ENCODE measurements around the gene TUBA4A. TPM values are rescaled to one million over a fixed set of nuclear protein-coding genes. Genes with fewer than 3 reads are reported as not detected.

TUBA4A gene
- total and polyA plus RNA-seq, 2 of the 4 experiments (the other 2 are of a cell fraction): 21.9 to 35.6 TPM

DNA sequence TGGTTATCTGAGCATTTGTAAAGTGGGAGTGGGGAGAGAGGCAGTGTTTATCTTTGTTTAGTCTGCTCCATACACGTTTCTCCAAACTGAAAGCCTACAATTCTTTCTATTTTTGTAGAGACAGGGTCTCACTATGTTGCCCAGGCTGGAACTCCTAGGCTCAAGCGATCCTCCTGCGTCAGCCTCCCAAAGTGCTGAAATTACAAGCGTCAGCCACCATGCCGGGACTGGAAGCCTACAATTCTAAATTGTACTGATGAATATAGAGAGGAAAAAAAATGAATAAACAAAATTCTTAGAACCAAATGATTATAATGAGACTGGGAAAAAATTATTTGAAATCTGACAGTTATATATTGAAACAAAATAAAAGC, 48.6 kb downstream of the TUBA4A start (continued):
- TF ChIP-seq RAD21 (IDR thresholded peaks at IDR 0.05; ENCODE audit: low read length): no peak
- no peak for TF ChIP-seq RCOR1 (IDR thresholded peaks at IDR 0.05; ENCODE audit: insufficient replicate concordance, low read length)
- no peak for TF ChIP-seq NFE2L2 (IDR thresholded peaks at IDR 0.05; ENCODE audit: low read depth, low read length)
- TF ChIP-seq FOS (IDR thresholded peaks at IDR 0.05; ENCODE audit: low read depth, low read length): no peak
- no peak for TF ChIP-seq MXI1 (IDR thresholded peaks at IDR 0.05; ENCODE audit: borderline replicate concordance, low read depth, low read length)
- TF ChIP-seq RFX5 (IDR thresholded peaks at IDR 0.05; ENCODE audit: low read depth, low read length): no peak

DNA sequence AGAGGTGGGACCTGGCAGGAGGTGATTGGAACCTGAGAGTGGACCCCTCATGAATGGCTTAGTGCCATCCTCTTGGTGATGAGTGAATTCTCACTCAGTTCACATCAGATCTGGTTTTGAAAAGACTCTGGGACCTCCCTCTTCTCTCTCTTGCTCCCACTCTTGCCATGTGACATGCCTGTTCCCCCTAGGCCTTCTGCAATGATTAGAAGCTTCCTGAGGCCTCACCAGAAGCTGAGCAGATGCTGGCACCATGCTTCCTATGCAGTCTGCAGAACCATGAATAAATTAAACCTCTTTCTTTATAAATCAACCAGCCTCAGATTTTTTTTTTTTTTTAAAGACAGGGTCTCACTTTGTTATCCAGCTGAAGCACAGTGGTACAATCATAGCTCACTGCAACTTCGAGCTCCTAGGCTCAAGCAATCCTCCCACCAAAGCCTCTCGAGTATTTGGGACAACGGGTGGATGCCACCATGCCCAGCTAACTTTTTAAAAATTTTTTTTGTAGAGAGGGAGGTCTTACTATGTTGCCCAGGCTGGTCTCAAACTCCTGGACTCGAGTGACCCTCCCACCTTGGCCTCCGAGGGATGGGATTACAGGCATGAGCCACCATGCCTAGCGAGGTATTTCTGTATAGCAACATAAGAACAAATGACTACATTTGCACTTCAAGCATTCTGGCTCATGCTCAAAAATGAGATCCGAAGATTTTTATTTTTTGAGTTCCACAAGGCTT, 49.1 kb downstream of the TUBA4A start:
- Histone ChIP-seq H3K4me3 (ENCODE audit: insufficient read depth, low read depth, low read length) (no peak overlapping the region), H2BK5ac (ENCODE audit: low read depth, low read length, poor library complexity, severe bottlenecking) (no peak overlapping the region), H4K5ac (ENCODE audit: low read depth, low read length) (no peak overlapping the region), H3K9me3 (ENCODE audit: control insufficient read depth, insufficient read depth, low read length) (no peaks in the 10 kb centered on the region), H3K4me2 (ENCODE audit: low read depth, low read length) (no peak overlapping the region), H2BK15ac (ENCODE audit: low read depth, low read length) (no peak overlapping the region), H3K27me3 (ENCODE audit: control insufficient read depth, insufficient read depth, low read length) (peaks cover 2% of the 10 kb centered on the region), H3K23ac (ENCODE audit: low read depth, low read length) (no peak overlapping the region), H3K56ac (ENCODE audit: extremely low read depth, insufficient read depth, low read length) (no peak overlapping the region), H2AK9ac (replicated peaks; ENCODE audit: low read depth, low read length, poor library complexity) (no peak overlapping the region), H3K36me3 (ENCODE audit: control insufficient read depth, insufficient read depth, low read length) (peaks cover 10% of the 10 kb centered on the region), H2BK20ac (ENCODE audit: low read depth, low read length) (no peak overlapping the region), H3K27ac (ENCODE audit: insufficient read depth, low read length) (no peak overlapping the region), H3K14ac (replicated peaks; ENCODE audit: low read depth, low read length) (no peak overlapping the region), H3K9me1 (ENCODE audit: insufficient read depth, low read length) (peaks cover 8% of the 10 kb centered on the region; the same call in 1 of the 2 replicates), H4K8ac (ENCODE audit: low read depth in 2 of 2, low read length in 2 of 2) (no peak overlapping the region), H3K79me1 (ENCODE audit: low read depth in 1 of 2, low read length in 2 of 2) (peaks cover 5 to 19% of the 10 kb centered on the region in 2 experiments; a peak in 3 of 4 replicates), H3K4me1 (ENCODE audit: control insufficient read depth, insufficient read depth, low read length) (peaks cover 16% of the 10 kb centered on the region), H2AK5ac (ENCODE audit: low read depth, low read length) (no peak overlapping the region), H3K9ac (ENCODE audit: low read depth, low read length) (no peak overlapping the region), H2BK120ac (ENCODE audit: low read depth, low read length) (no peak overlapping the region), H4K91ac (ENCODE audit: insufficient read depth, low read depth, low read length) (no peak overlapping the region), H3K4ac (ENCODE audit: low read depth, low read length) (no peak overlapping the region), H2AFZ (replicated peaks; ENCODE audit: low read length, poor library complexity) (no peak overlapping the region), H4K20me1 (ENCODE audit: insufficient read depth, low read length) (peaks cover 9% of the 10 kb centered on the region; the same call in 1 of the 2 replicates), H3K18ac (ENCODE audit: low read depth, low read length) (no peak overlapping the region)
- intact Hi-C loops (cut with micrococcal nuclease) (no loop called here), dilution Hi-C loops (cut with HindIII; ENCODE audit: low sequenced_read_pairs, unreplicated experiment) (no loop called here), in situ Hi-C loops (cut with MboI; ENCODE audit: low sequenced_read_pairs) (loop anchor here (5.0 kb wide), 1 partner anchor 32 kb away; the partner anchor contains the start of gene SLC23A3)
- ChIA-PET CTCF (no interaction called here), POLR2A (ENCODE audit: unreplicated experiment) (no interaction called here)
- no CpG with 5 or more reads among the region's 7 CpGs for WGBS, 2 experiments (ENCODE audit: extremely low coverage in 2 of 2, insufficient read length in 1 of 2)
- ATAC-seq (ENCODE audit: low read depth) (no peak), DNase-seq (no peak)
- BruUV-seq (replicated peaks): no TSS peak
- no peak for TF ChIP-seq MAFK (IDR thresholded peaks at IDR 0.05; ENCODE audit: low read depth, low read length)
- TF ChIP-seq, protein P1, sequence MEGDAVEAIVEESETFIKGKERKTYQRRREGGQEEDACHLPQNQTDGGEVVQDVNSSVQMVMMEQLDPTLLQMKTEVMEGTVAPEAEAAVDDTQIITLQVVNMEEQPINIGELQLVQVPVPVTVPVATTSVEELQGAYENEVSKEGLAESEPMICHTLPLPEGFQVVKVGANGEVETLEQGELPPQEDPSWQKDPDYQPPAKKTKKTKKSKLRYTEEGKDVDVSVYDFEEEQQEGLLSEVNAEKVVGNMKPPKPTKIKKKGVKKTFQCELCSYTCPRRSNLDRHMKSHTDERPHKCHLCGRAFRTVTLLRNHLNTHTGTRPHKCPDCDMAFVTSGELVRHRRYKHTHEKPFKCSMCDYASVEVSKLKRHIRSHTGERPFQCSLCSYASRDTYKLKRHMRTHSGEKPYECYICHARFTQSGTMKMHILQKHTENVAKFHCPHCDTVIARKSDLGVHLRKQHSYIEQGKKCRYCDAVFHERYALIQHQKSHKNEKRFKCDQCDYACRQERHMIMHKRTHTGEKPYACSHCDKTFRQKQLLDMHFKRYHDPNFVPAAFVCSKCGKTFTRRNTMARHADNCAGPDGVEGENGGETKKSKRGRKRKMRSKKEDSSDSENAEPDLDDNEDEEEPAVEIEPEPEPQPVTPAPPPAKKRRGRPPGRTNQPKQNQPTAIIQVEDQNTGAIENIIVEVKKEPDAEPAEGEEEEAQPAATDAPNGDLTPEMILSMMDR (conservative IDR thresholded peaks at IDR 0.05; ENCODE audit: low read depth, low read length): no peak
- TF ChIP-seq SMC3 (IDR thresholded peaks at IDR 0.05; ENCODE audit: low read depth, low read length): no peak
- TF ChIP-seq CEBPB (IDR thresholded peaks at IDR 0.05; ENCODE audit: low read depth, low read length): no peak
- no peak for TF ChIP-seq RAD21 (IDR thresholded peaks at IDR 0.05; ENCODE audit: low read length)
- TF ChIP-seq, protein P2, sequence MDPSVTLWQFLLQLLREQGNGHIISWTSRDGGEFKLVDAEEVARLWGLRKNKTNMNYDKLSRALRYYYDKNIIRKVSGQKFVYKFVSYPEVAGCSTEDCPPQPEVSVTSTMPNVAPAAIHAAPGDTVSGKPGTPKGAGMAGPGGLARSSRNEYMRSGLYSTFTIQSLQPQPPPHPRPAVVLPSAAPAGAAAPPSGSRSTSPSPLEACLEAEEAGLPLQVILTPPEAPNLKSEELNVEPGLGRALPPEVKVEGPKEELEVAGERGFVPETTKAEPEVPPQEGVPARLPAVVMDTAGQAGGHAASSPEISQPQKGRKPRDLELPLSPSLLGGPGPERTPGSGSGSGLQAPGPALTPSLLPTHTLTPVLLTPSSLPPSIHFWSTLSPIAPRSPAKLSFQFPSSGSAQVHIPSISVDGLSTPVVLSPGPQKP (IDR thresholded peaks at IDR 0.05; ENCODE audit: borderline replicate concordance, low read depth, low read length): no peak
- TF ChIP-seq, protein P3, sequence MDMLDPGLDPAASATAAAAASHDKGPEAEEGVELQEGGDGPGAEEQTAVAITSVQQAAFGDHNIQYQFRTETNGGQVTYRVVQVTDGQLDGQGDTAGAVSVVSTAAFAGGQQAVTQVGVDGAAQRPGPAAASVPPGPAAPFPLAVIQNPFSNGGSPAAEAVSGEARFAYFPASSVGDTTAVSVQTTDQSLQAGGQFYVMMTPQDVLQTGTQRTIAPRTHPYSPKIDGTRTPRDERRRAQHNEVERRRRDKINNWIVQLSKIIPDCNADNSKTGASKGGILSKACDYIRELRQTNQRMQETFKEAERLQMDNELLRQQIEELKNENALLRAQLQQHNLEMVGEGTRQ (IDR thresholded peaks at IDR 0.05; ENCODE audit: low read depth, low read length): no peak
- TF ChIP-seq FOS (IDR thresholded peaks at IDR 0.05; ENCODE audit: low read depth, low read length): no peak
- no peak for TF ChIP-seq BHLHE40 (IDR thresholded peaks at IDR 0.05; ENCODE audit: low read depth, low read length)

All from IMR-90 (cell line).